ENCODE results near the gene LRP2.

LRP2 gene

GRCh38 chr2:169237939-169238338 lies 124.4 kb downstream of the LRP2 start:
- no peak for TF ChIP-seq CTCF (IDR thresholded peaks at IDR 0.05)
- no peak for DNase-seq (ENCODE audit: low spot score)
- H3K27ac ChIP-seq: no peak overlapping the region
- H3K4me3 ChIP-seq: no peak overlapping the region

GRCh38 chr2:169237286-169237685 lies 125.0 kb downstream of the LRP2 start:
- H3K4me3 ChIP-seq: no peak overlapping the region
- no peak for DNase-seq (ENCODE audit: low spot score)
- no peak for TF ChIP-seq CTCF (IDR thresholded peaks at IDR 0.05)

GRCh38 chr2:169232551-169233154 lies 129.7 kb downstream of the LRP2 start:
- no peak for DNase-seq (ENCODE audit: low spot score)
- H3K27ac ChIP-seq: no peak overlapping the region
- TF ChIP-seq CTCF (IDR thresholded peaks at IDR 0.05): no peak
- no peak overlapping the region for H3K4me3 ChIP-seq

More at GRCh38 chr2:169237286-169237685, 125.0 kb downstream of the LRP2 start:
- H3K27ac ChIP-seq: no peak overlapping the region

GRCh38 chr2:169230204-169230603 lies 132.1 kb downstream of the LRP2 start:
- Histone ChIP-seq H3K27ac (no peak overlapping the region), H3K4me3 (no peak overlapping the region)
- DNase-seq (ENCODE audit: low spot score): no peak
- TF ChIP-seq CTCF (IDR thresholded peaks at IDR 0.05): no peak

GRCh38 chr2:169229590-169229989 lies 132.7 kb downstream of the LRP2 start:
- DNase-seq (ENCODE audit: low spot score): no peak
- Histone ChIP-seq H3K4me3 (no peak overlapping the region), H3K27ac (no peak overlapping the region)
- no peak for TF ChIP-seq CTCF (IDR thresholded peaks at IDR 0.05)

- TF ChIP-seq CTCF (IDR thresholded peaks at IDR 0.05): no peak
- Histone ChIP-seq H3K27ac (no peak overlapping the region), H3K4me3 (no peak overlapping the region)
- no peak for DNase-seq (ENCODE audit: low spot score)
Observed at GRCh38 chr2:169225906-169226305, 136.4 kb downstream of the LRP2 start.

- no peak for DNase-seq (ENCODE audit: low spot score)
- Histone ChIP-seq H3K4me3 (no peak overlapping the region), H3K27ac (no peak overlapping the region)
- no peak for TF ChIP-seq CTCF (IDR thresholded peaks at IDR 0.05)
Observed at GRCh38 chr2:169225233-169225750, 137.0 kb downstream of the LRP2 start.

All from coronary artery (tissue), 2 donors.